ENCODE results near the gene SLC7A7.
A peak's percentile ranks its signal among the peaks of the same experiment; 100 is the strongest.
"Not testable (repeated sequence)": the region's sequence is repeated elsewhere in the genome, so short reads cannot be mapped to it uniquely, and the experiment has no call there.

Gene SLC7A7

GRCh38 chr14:22843123-22843925, 28.1 kb upstream of the SLC7A7 start:
- no peak for DNase-seq

- no peak for DNase-seq
Measured at GRCh38 chr14:22842211-22843122, 27.2 kb upstream of the SLC7A7 start.

GRCh38 chr14:22841769-22842168, 26.5 kb upstream of the SLC7A7 start:
- DNase-seq: no peak

- no peak for DNase-seq
Measured at GRCh38 chr14:22841311-22841710, 26.1 kb upstream of the SLC7A7 start.

- DNase-seq: peak in 1 of 14 donors; percentile 48
Measured at GRCh38 chr14:22839159-22839779, 24.0 kb upstream of the SLC7A7 start.

GRCh38 chr14:22838631-22839041, 23.4 kb upstream of the SLC7A7 start:
- peak in 3 of 14 donors; percentile 42 to 64 (median 53) for DNase-seq

- DNase-seq: peak in 6 of 14 donors; percentile 25 to 66 (median 60)
Measured at GRCh38 chr14:22837750-22838538, 22.7 kb upstream of the SLC7A7 start.

- peak in 6 of 14 donors; percentile 31 to 62 (median 48) for DNase-seq
Measured at GRCh38 chr14:22837114-22837749, 22.0 kb upstream of the SLC7A7 start.

- peak in 7 of 14 donors; percentile 11 to 49 (median 32) for DNase-seq
Measured at GRCh38 chr14:22836301-22837113, 21.3 kb upstream of the SLC7A7 start, which contains the start of gene MMP14. Gene MMP14 (plus strand): TSS chr14:22836585. CDS start chr14:22836818, 233 bp downstream.

- DNase-seq: no peak
Measured at GRCh38 chr14:22835505-22835904, 20.3 kb upstream of the SLC7A7 start.

- DNase-seq: no peak
Measured at GRCh38 chr14:22830443-22831010, 15.3 kb upstream of the SLC7A7 start.

- DNase-seq: peak; percentile 35 to 91 (median 83)
Measured at GRCh38 chr14:22829661-22830442, 14.6 kb upstream of the SLC7A7 start, which contains the start of gene MRPL52. Gene MRPL52 (plus strand): TSS chr14:22829887. CDS start chr14:22829913, 26 bp downstream.

- DNase-seq: not testable (repeated sequence)
Measured at GRCh38 chr14:22829076-22829660, 13.9 kb upstream of the SLC7A7 start.

GRCh38 chr14:22824711-22825359, 9.6 kb upstream of the SLC7A7 start:
- no peak for DNase-seq

- peak in 12 of 14 donors; percentile 20 to 84 (median 60) for DNase-seq
Measured at GRCh38 chr14:22822571-22823098, 7.4 kb upstream of the SLC7A7 start.

GRCh38 chr14:22822016-22822570, 6.9 kb upstream of the SLC7A7 start:
- DNase-seq: no peak
